Lower leg skin (tissue), 3 donors: Measurements from ENCODE around the gene TTYH2.

Source experiments
- POLR2A ChIP-seq, 2 donors: fragments of 450-650 bp; IDR thresholded peaks; one replicate each; pipeline ENCODE4 v1.6.1; 2016 to 2017; ENCODE audit warnings: antibody characterized with exemption in 2 of 2, mild to moderate bottlenecking in 1 of 2, moderate library complexity in 1 of 2
- TF ChIP-seq, protein P1 (sequence below), 3 donors: fragments of 450-650 bp; IDR thresholded peaks; one replicate each; pipeline ENCODE4 v1.5.1; 2016; ENCODE audit warnings: antibody characterized with exemption in 3 of 3, mild to moderate bottlenecking in 3 of 3, moderate library complexity in 2 of 3

DNA sequence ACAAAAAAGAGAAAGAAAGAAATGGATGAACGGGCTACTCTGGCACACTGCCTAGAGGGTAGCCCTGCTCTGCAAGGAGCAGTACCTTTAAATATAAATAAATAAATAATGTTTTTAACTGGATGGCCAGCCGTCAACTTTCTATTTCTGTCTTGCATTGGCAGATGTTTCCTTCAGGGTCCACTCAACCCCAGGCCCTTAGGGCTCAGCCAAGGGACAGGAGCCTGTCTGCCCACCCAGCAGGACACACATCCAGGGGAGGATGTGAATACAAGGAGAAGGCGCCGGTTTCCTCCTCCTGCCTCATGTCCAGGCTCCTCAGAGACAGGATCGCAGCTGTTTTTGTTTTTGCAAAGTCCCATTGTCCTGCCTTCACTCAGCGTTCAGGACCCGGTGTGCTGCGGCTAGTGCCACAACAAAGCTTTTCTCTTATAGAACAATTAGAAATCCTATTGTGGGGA lies 22.6 kb downstream of the TTYH2 start:
- TF ChIP-seq, protein P1, sequence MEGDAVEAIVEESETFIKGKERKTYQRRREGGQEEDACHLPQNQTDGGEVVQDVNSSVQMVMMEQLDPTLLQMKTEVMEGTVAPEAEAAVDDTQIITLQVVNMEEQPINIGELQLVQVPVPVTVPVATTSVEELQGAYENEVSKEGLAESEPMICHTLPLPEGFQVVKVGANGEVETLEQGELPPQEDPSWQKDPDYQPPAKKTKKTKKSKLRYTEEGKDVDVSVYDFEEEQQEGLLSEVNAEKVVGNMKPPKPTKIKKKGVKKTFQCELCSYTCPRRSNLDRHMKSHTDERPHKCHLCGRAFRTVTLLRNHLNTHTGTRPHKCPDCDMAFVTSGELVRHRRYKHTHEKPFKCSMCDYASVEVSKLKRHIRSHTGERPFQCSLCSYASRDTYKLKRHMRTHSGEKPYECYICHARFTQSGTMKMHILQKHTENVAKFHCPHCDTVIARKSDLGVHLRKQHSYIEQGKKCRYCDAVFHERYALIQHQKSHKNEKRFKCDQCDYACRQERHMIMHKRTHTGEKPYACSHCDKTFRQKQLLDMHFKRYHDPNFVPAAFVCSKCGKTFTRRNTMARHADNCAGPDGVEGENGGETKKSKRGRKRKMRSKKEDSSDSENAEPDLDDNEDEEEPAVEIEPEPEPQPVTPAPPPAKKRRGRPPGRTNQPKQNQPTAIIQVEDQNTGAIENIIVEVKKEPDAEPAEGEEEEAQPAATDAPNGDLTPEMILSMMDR (IDR thresholded peaks at IDR 0.05), result no peak
- TF ChIP-seq POLR2A (IDR thresholded peaks at IDR 0.05), result no peak
